Stomach (tissue), 9 donors: ENCODE measurements around the gene SLC22A5. TPM values are rescaled to one million over a fixed set of nuclear protein-coding genes. Genes with fewer than 3 reads are reported as not detected.

Experiments used
- DNase-seq, 2 donors: peaks; one replicate each; pipeline versions ENCODE4 v3.0.0 to v3.0.0-alpha.2; 2013 to 2019
- H3K27ac ChIP-seq, 5 donors: fragments of 200-600 bp in 4 of 5; sonication (generic) in 4 of 5; one replicate each; pipeline ENCODE4 v1.5.1; 2013 to 2019; ENCODE audit warnings: mild to moderate bottlenecking in 1 of 5, moderate library complexity in 1 of 5
- H3K27me3 ChIP-seq, 3 donors: fragments of 200-600 bp; sonication (generic); one replicate each; pipeline ENCODE4 v1.5.1; 2017 to 2019; ENCODE audit warnings: mixed run types in 1 of 3
- H3K36me3 ChIP-seq, 4 donors: fragments of 200-600 bp; sonication (generic); 1 replicate in 3 of 4; 2 replicates in 1 of 4; pipeline ENCODE4 v1.5.1; 2016 to 2019
- H3K4me1 ChIP-seq, 4 donors: fragments of 200-600 bp; sonication (generic); one replicate each; pipeline ENCODE4 v1.5.1; 2016 to 2019
- H3K4me3 ChIP-seq, 4 donors: fragments of 200-600 bp; sonication (generic) in 3 of 4; one replicate each; pipeline ENCODE4 v1.5.1; 2016 to 2019; ENCODE audit warnings: mild to moderate bottlenecking in 1 of 4
- H3K9me3 ChIP-seq, 4 donors: fragments of 200-600 bp; sonication (generic); one replicate each; pipeline ENCODE4 v1.5.1; 2016 to 2019
- CTCF ChIP-seq, 7 experiments: fragments of 450-650 bp in 4 of 7; fragments of 200-600 bp in 3 of 7; sonication (generic) in 3 of 7; IDR thresholded peaks; one replicate each; pipeline ENCODE4 v1.5.1; 2016 to 2019; ENCODE audit warnings: antibody characterized with exemption in 7 of 7, control low read depth in 2 of 7, mild to moderate bottlenecking in 1 of 7
- EP300 ChIP-seq: sonication (generic); formaldehyde crosslinking; IDR thresholded peaks from one replicate; pipeline ENCODE4 v1.6.1; 2017; ENCODE audit warnings: antibody characterized with exemption
- POLR2A ChIP-seq, 4 donors: fragments of 450-650 bp; IDR thresholded peaks; one replicate each; pipeline ENCODE4 v1.6.1; 2016; ENCODE audit warnings: antibody characterized with exemption in 4 of 4, control low read depth in 2 of 4, mild to moderate bottlenecking in 1 of 4, moderate library complexity in 1 of 4
- POLR2AphosphoS5 ChIP-seq, 3 donors: sonication (generic); formaldehyde crosslinking; IDR thresholded peaks; one replicate each; pipeline ENCODE4 v1.6.1; 2016; ENCODE audit warnings: antibody characterized with exemption in 3 of 3
- WGBS, 5 donors: extraction: QIAGEN DNeasy Blood & Tissue Kit in 3 of 5; methylation state at CpG; one replicate each; pipeline versions ENCODE4 v1.1.5 to v1.1.7; 2013 to 2018; 5-methylcytosine and 5-hydroxymethylcytosine counted together
- intact Hi-C: fragments of 100-400 bp; cut with DNase I; formaldehyde crosslinking; loops from one replicate; pipeline ENCODE4 v1.15.1; 2023; ENCODE audit warnings: low total_unique reads
- polyA plus RNA-seq, 3 donors: library from polyadenylated mRNA; stranded (reverse); fragments of 200-250 nt; gene quantifications; one replicate each; pipeline ENCODE4 v1.2.3, GENCODE V29; 2013
- total RNA-seq, 5 donors: library from RNA; depleted of rRNA; stranded (reverse); fragments of >200 nt; gene quantifications; one replicate each; pipeline versions ENCODE4 v1.1.0 to v1.2.3, GENCODE V29; 2014 to 2016
- donor health status: healthy with polysubstance abuse.
- donor health status: Bipolar disorder and iron deficiency.
- donor health status: healthy.

The SLC22A5 gene
- total and polyA plus RNA-seq, 8 donors, result 2.1 to 46.1 (median 15.5) TPM

- H3K27ac ChIP-seq, result no peak overlapping the region
- peaks cover 13 to 56% (median 41%) of the 10 kb centered on the region in 4 donors for H3K4me1 ChIP-seq
- TF ChIP-seq CTCF (IDR thresholded peaks at IDR 0.05) (no peak), POLR2AphosphoS5 (IDR thresholded peaks at IDR 0.05) (no peak), EP300 (no peak), POLR2A (IDR thresholded peaks at IDR 0.05) (no peak)
- intact Hi-C loops, result no loop called here
- DNase-seq, result no peak
- H3K4me3 ChIP-seq, result no peak overlapping the region
- WGBS, 5 donors, result 70 to 83% (median 82%) methylated on average over 4 of the region's 4 CpGs
- H3K36me3 ChIP-seq, result peaks cover 0 to 11% (median 4%) of the 10 kb centered on the region in 4 donors
- no peaks in the 10 kb centered on the region for H3K27me3 ChIP-seq
- no peaks in the 10 kb centered on the region for H3K9me3 ChIP-seq
Measured at GRCh38 chr5:132368186-132368585, 1.3 kb upstream of the SLC22A5 start.

- H3K27me3 ChIP-seq, result no peaks in the 10 kb centered on the region
- peaks cover 0 to 8% (median 4%) of the 10 kb centered on the region in 4 donors for H3K36me3 ChIP-seq
- no peaks in the 10 kb centered on the region for H3K9me3 ChIP-seq
- peak overlapping the region; percentile 60 to 76 (median 68) for H3K4me3 ChIP-seq
- TF ChIP-seq POLR2AphosphoS5 (IDR thresholded peaks at IDR 0.05), result no peak
- no peak for TF ChIP-seq CTCF (IDR thresholded peaks at IDR 0.05)
- TF ChIP-seq EP300, result no peak
- no peak for TF ChIP-seq POLR2A (IDR thresholded peaks at IDR 0.05)
- 3 to 11% (median 8%) methylated on average over 9 of the region's 9 CpGs for WGBS, 5 donors
- peak overlapping the region; percentile 87 to 90 (median 89) for H3K27ac ChIP-seq
- H3K4me1 ChIP-seq, result peaks cover 13 to 61% (median 42%) of the 10 kb centered on the region in 4 donors
- intact Hi-C loops, result no loop called here
- no peak for DNase-seq
Measured at GRCh38 chr5:132369007-132369473, 470 bp upstream of the SLC22A5 start.

- TF ChIP-seq POLR2A (IDR thresholded peaks at IDR 0.05), result no peak
- TF ChIP-seq CTCF (IDR thresholded peaks at IDR 0.05), result no peak
- TF ChIP-seq POLR2AphosphoS5 (IDR thresholded peaks at IDR 0.05), result no peak
- TF ChIP-seq EP300, result no peak
- DNase-seq, result no peak
Measured at GRCh38 chr5:132370181-132370970, 866 bp downstream of the SLC22A5 start.

GRCh38 chr5:132370971-132371602, 1.6 kb downstream of the SLC22A5 start:
- peak overlapping the region in 4 of 5 donors; percentile 45 to 90 (median 88) for H3K27ac ChIP-seq
- peak overlapping the region; percentile 60 to 76 (median 68) for H3K4me3 ChIP-seq
- peaks cover 13 to 52% (median 42%) of the 10 kb centered on the region in 4 donors for H3K4me1 ChIP-seq
- no peaks in the 10 kb centered on the region for H3K27me3 ChIP-seq
- no peaks in the 10 kb centered on the region for H3K36me3 ChIP-seq
- 47 to 65% (median 51%) methylated on average over 19 of the region's 19 CpGs for WGBS, 5 donors
- H3K9me3 ChIP-seq, result no peaks in the 10 kb centered on the region
- DNase-seq, result peak in 1 of 2 donors; percentile 55
- intact Hi-C loops, result no loop called here
- no peak for TF ChIP-seq POLR2A (IDR thresholded peaks at IDR 0.05)
- no peak for TF ChIP-seq CTCF (IDR thresholded peaks at IDR 0.05)
- no peak for TF ChIP-seq POLR2AphosphoS5 (IDR thresholded peaks at IDR 0.05)
- TF ChIP-seq EP300, result no peak

More at GRCh38 chr5:132370181-132370970, 866 bp downstream of the SLC22A5 start:
- peak overlapping the region; percentile 60 to 76 (median 68) for H3K4me3 ChIP-seq
- no peaks in the 10 kb centered on the region for H3K9me3 ChIP-seq
- intact Hi-C loops, result no loop called here
- 7 to 38% (median 13%) methylated on average over 7 to 34 of the region's 34 CpGs for WGBS, 5 donors
- peak overlapping the region; percentile 87 to 90 (median 89) for H3K27ac ChIP-seq
- peaks cover 13 to 52% (median 39%) of the 10 kb centered on the region in 4 donors for H3K4me1 ChIP-seq
- H3K36me3 ChIP-seq, result no peaks in the 10 kb centered on the region
- no peaks in the 10 kb centered on the region for H3K27me3 ChIP-seq
